Transverse colon (tissue), 4 donors: Measurements from ENCODE around the gene DCAF10. TPM values are rescaled to one million over a fixed set of nuclear protein-coding genes. Genes with fewer than 3 reads are reported as not detected.

ENCODE experiments used
- DNase-seq: peaks from one replicate; pipeline ENCODE4 v3.0.0-alpha.2; 2019
- H3K27ac ChIP-seq, 4 donors: fragments of 200-600 bp; sonication (generic); 2 replicates each; pipeline ENCODE4 v1.5.1; 2016 to 2018; ENCODE audit warnings: inconsistent platforms in 4 of 4
- H3K27me3 ChIP-seq: fragments of 200-600 bp; sonication (generic); 2 replicates; pipeline ENCODE4 v1.5.1; 2017; ENCODE audit warnings: inconsistent platforms
- H3K36me3 ChIP-seq, 4 donors: fragments of 200-600 bp; sonication (generic); 2 replicates each; pipeline ENCODE4 v1.5.1; 2017 to 2019; ENCODE audit warnings: inconsistent platforms in 4 of 4
- H3K4me1 ChIP-seq, 4 donors: fragments of 200-600 bp; sonication (generic); 2 replicates each; pipeline ENCODE4 v1.5.1; 2017 to 2020; ENCODE audit warnings: inconsistent platforms in 4 of 4
- H3K4me3 ChIP-seq, 4 donors: fragments of 200-600 bp; sonication (generic); 1 replicate in 1 of 4; 2 replicates in 3 of 4; pipeline versions ENCODE4 v1.5.1 to v1.6.1; 2017 to 2019; ENCODE audit warnings: inconsistent platforms in 4 of 4
- H3K9me3 ChIP-seq, 2 donors: fragments of 200-600 bp; sonication (generic); 2 replicates each; pipeline ENCODE4 v1.5.1; 2017 to 2019; ENCODE audit warnings: inconsistent platforms in 2 of 2
- CTCF ChIP-seq, 5 experiments: fragments of 200-600 bp in 3 of 5; fragments of 450-650 bp in 2 of 5; sonication (generic) in 3 of 5; IDR thresholded peaks; 1 replicate in 2 of 5; 2 replicates in 3 of 5; pipeline ENCODE4 v1.5.1; 2016 to 2017; ENCODE audit warnings: antibody characterized with exemption in 5 of 5, inconsistent platforms in 3 of 5, mild to moderate bottlenecking in 2 of 5, moderate library complexity in 1 of 5
- EP300 ChIP-seq: sonication (generic); formaldehyde crosslinking; IDR thresholded peaks from one replicate; pipeline ENCODE4 v1.6.1; 2017; ENCODE audit warnings: antibody characterized with exemption, low read depth
- POLR2A ChIP-seq: fragments of 450-650 bp; IDR thresholded peaks from one replicate; pipeline ENCODE4 v1.6.1; 2016; ENCODE audit warnings: antibody characterized with exemption, mild to moderate bottlenecking, moderate library complexity
- POLR2AphosphoS5 ChIP-seq, 3 donors: sonication (generic); formaldehyde crosslinking; IDR thresholded peaks; one replicate each; pipeline ENCODE4 v1.6.1; 2016; ENCODE audit warnings: antibody characterized with exemption in 3 of 3
- WGBS, 2 donors: methylation state at CpG; one replicate each; pipeline ENCODE4 v1.1.5; 2018; ENCODE audit warnings: low coverage in 1 of 2; 5-methylcytosine and 5-hydroxymethylcytosine counted together
- in situ Hi-C, 4 donors: fragments of 200-750 bp; cut with MboI; loops; one replicate each; pipeline versions ENCODE4 v1.15.0 to v1.15.1; 2017; ENCODE audit warnings: low sequenced_read_pairs in 3 of 4, low pct_ligation_motif_present in 1 of 4, low pct_unique_long_range_greater_than_20kb in 1 of 4
- intact Hi-C: fragments of 100-400 bp; cut with DNase I; formaldehyde crosslinking; loops from one replicate; pipeline ENCODE4 v1.15.1; 2023; ENCODE audit warnings: low total_unique reads
- total RNA-seq, 4 donors: library from RNA; depleted of rRNA; stranded (reverse); fragments of >200 nt; gene quantifications; one replicate each; pipeline ENCODE4 v1.1.0, GENCODE V29; 2016

Gene DCAF10
- total RNA-seq, 4 donors from 2014 or later, result 12.0 to 493 (median 34.2) TPM

- Histone ChIP-seq H3K4me3 (peak within 1 kb of the TSS; percentile 84 to 99 (median 90)), H3K36me3 (peaks cover 0 to 8% (median under 1%) of the 10 kb centered on the region in 4 donors), H3K4me1 (peaks cover 13 to 23% (median 21%) of the 10 kb centered on the region in 4 donors), H3K9me3 (no peaks in the 10 kb centered on the region), H3K27ac (peak within 1 kb of the TSS; percentile 89 to 99 (median 96)), H3K27me3 (no peaks in the 10 kb centered on the region)
- in situ Hi-C loops (loop anchor here (10.0 to 25.0 kb wide), 7 partner anchors 158 to 508 kb away; partner anchors contain the start of genes TOMM5 (in 2 of the 4), FBXO10 (in 1 of the 4), IGFBPL1 (in 1 of the 4) and POLR1E (in 1 of the 4)), intact Hi-C loops (no loop called here)
- peak; percentile 85 to 98 (median 91) for TF ChIP-seq CTCF (IDR thresholded peaks at IDR 0.05)
- peak; percentile 70 for TF ChIP-seq POLR2A
- TF ChIP-seq EP300, result no peak
- TF ChIP-seq POLR2AphosphoS5 (IDR thresholded peaks at IDR 0.05), result peak; percentile 76 to 91 (median 80)
- WGBS, 2 donors, result 1% methylated on average over 72 of the region's 84 CpGs; no CpG with 5 or more reads in 1 of the 2 donors
- peak; percentile 96 for DNase-seq
These were observed 103.2 kb downstream of the DCAF10 start, which contains the start of gene SLC25A51 for GRCh38 chr9:37903647-37904444. TSS of gene SLC25A51 (minus strand) at chr9:37904127. CDS start at chr9:37888550, 15,577 bp downstream.

GRCh38 chr9:37904445-37905130, 104.0 kb downstream of the DCAF10 start:
- DNase-seq, result no peak
- in situ Hi-C loops (loop anchor here (5.0 to 25.0 kb wide), 8 partner anchors 158 to 508 kb away; partner anchors contain the start of genes TOMM5 (in 2 of the 4), FBXO10 (in 1 of the 4), IGFBPL1 (in 1 of the 4) and POLR1E (in 1 of the 4)), intact Hi-C loops (no loop called here)
- TF ChIP-seq POLR2A (no peak), CTCF (IDR thresholded peaks at IDR 0.05) (peak in 3 of 5 experiments; percentile 1 to 11 (median 4))
- WGBS, 2 donors, result 28 to 40% methylated on average over 4 to 36 of the region's 36 CpGs
- Histone ChIP-seq H3K4me1 (peaks cover 13 to 23% (median 21%) of the 10 kb centered on the region in 4 donors), H3K4me3 (peak overlapping the region; percentile 84 to 99 (median 90)), H3K27me3 (no peaks in the 10 kb centered on the region), H3K9me3 (no peaks in the 10 kb centered on the region), H3K27ac (peak overlapping the region; percentile 89 to 99 (median 96)), H3K36me3 (peaks cover 0 to under 1% (median 0%) of the 10 kb centered on the region in 4 donors)

DNA sequence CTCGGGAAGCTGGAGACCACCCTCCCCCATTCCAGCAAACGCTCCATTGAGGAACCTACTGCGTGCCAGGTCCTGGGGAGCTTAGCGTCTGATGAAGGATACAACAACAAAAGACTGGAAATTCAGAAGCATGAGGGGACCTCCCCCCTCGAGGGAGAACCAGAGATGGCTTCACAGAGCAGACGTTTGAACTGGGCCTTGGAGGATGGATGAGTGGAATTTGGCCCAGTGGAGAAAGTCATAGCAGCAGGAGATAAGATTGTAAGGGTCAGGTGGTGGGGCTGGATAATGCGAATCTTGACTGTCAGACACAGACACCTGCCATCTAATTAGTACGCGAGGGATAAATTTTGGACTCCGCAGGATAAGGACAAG, 104.5 kb downstream of the DCAF10 start:
- H3K4me3 ChIP-seq, result peak overlapping the region in 2 of 4 donors; percentile 86 to 94
- H3K4me1 ChIP-seq, result peaks cover 13 to 23% (median 21%) of the 10 kb centered on the region in 4 donors
- DNase-seq, result no peak
- 88 to 96% methylated on average over 4 to 10 of the region's 10 CpGs for WGBS, 2 donors
- peak overlapping the region in 2 of 4 donors; percentile 89 to 97 for H3K27ac ChIP-seq
- intact Hi-C loops (no loop called here), in situ Hi-C loops (loop anchor here (5.0 to 25.0 kb wide), 8 partner anchors 157 to 507 kb away; partner anchors contain the start of genes TOMM5 (in 2 of the 4), FBXO10 (in 1 of the 4), IGFBPL1 (in 1 of the 4) and POLR1E (in 1 of the 4))
- H3K27me3 ChIP-seq, result no peaks in the 10 kb centered on the region
- H3K9me3 ChIP-seq, result no peaks in the 10 kb centered on the region
- TF ChIP-seq POLR2A (no peak), EP300 (no peak), CTCF (IDR thresholded peaks at IDR 0.05) (no peak), POLR2AphosphoS5 (IDR thresholded peaks at IDR 0.05) (no peak)
- H3K36me3 ChIP-seq, result no peaks in the 10 kb centered on the region
